Stromal cell of bone marrow (primary cell): ENCODE data around the gene ALLC.

ENCODE experiments used
- DNase-seq: peaks from one replicate; pipeline ENCODE4 v3.0.0-alpha.2; 2012; ENCODE audit warnings: low read depth

Gene ALLC

GRCh38 chr2:3751806-3752205, 93.8 kb downstream of the ALLC start:
- no peak for DNase-seq
